RWPE2 (cell line): ENCODE data around the gene SOCS6.

Experiments
- ATAC-seq: fragments of 200-7000 bp; cut with Tn5 transposase; 3 replicates; pipeline ENCODE4 v1.9.1; 2021; ENCODE audit warnings: low read depth
- DNase-seq: peaks from one replicate; pipeline ENCODE4 v3.0.0-alpha.2; 2020; ENCODE audit warnings: low spot score
- H3K27ac ChIP-seq: fragments of 450-650 bp; 2 replicates; pipeline ENCODE4 v1.5.1; 2017; ENCODE audit warnings: mild to moderate bottlenecking; ENCODE audit not compliant: poor library complexity, severe bottlenecking
- H3K27me3 ChIP-seq: fragments of 250-450 bp; sonication (Bioruptor Pico); 2 replicates; pipeline ENCODE4 v1.5.1; 2021; ENCODE audit warnings: mild to moderate bottlenecking, moderate library complexity; ENCODE audit not compliant: insufficient read depth, poor library complexity, severe bottlenecking
- H3K36me3 ChIP-seq: fragments of 250-450 bp; sonication (Bioruptor Pico); 2 replicates; pipeline ENCODE4 v1.5.1; 2020; ENCODE audit warnings: low read depth, mild to moderate bottlenecking, moderate library complexity
- H3K4me1 ChIP-seq: fragments of 250-450 bp; sonication (Bioruptor Pico); 2 replicates; pipeline ENCODE4 v1.5.1; 2021; ENCODE audit warnings: mild to moderate bottlenecking, moderate library complexity; ENCODE audit not compliant: insufficient read depth, poor library complexity, severe bottlenecking
- H3K4me3 ChIP-seq: fragments of 250-450 bp; sonication (Bioruptor Pico); 2 replicates; pipeline ENCODE4 v1.5.1; 2021; ENCODE audit warnings: mild to moderate bottlenecking, moderate library complexity; ENCODE audit not compliant: severe bottlenecking
- H3K9me3 ChIP-seq: fragments of 250-450 bp; sonication (Bioruptor Pico); 2 replicates; pipeline ENCODE4 v1.5.1; 2021; ENCODE audit warnings: mild to moderate bottlenecking, moderate library complexity; ENCODE audit not compliant: severe bottlenecking
- CTCF ChIP-seq: fragments of 450-650 bp; IDR thresholded peaks from one replicate; pipeline ENCODE4 v1.5.1; 2017; ENCODE audit warnings: mild to moderate bottlenecking, moderate library complexity; ENCODE audit not compliant: poor library complexity, severe bottlenecking

Gene SOCS6

GRCh38 chr18:70261141-70261788 is 27.6 kb upstream of the SOCS6 start:
- no peak for ATAC-seq
- Histone ChIP-seq H3K27ac (no peak overlapping the region), H3K4me3 (no peak overlapping the region), H3K4me1 (no peaks in the 10 kb centered on the region), H3K9me3 (no peaks in the 10 kb centered on the region), H3K27me3 (no peaks in the 10 kb centered on the region), H3K36me3 (no peaks in the 10 kb centered on the region)
- TF ChIP-seq CTCF = no peak
- DNase-seq = no peak

- no peak for DNase-seq
- H3K4me3 ChIP-seq = no peak overlapping the region
- TF ChIP-seq CTCF = no peak
- H3K9me3 ChIP-seq = no peaks in the 10 kb centered on the region
- H3K27me3 ChIP-seq = no peaks in the 10 kb centered on the region
- no peaks in the 10 kb centered on the region for H3K36me3 ChIP-seq
- H3K27ac ChIP-seq = no peak overlapping the region
- no peak for ATAC-seq
- H3K4me1 ChIP-seq = no peaks in the 10 kb centered on the region
These were observed 25.5 kb upstream of the SOCS6 start for GRCh38 chr18:70263336-70263735.

GRCh38 chr18:70271742-70272141 is 17.1 kb upstream of the SOCS6 start:
- no peak for ATAC-seq
- Histone ChIP-seq H3K27ac (no peak overlapping the region), H3K36me3 (no peaks in the 10 kb centered on the region), H3K27me3 (no peaks in the 10 kb centered on the region), H3K4me1 (no peaks in the 10 kb centered on the region), H3K4me3 (no peak overlapping the region), H3K9me3 (no peaks in the 10 kb centered on the region)
- DNase-seq = no peak
- no peak for TF ChIP-seq CTCF

GRCh38 chr18:70273021-70273420 is 15.8 kb upstream of the SOCS6 start:
- Histone ChIP-seq H3K9me3 (no peaks in the 10 kb centered on the region), H3K36me3 (no peaks in the 10 kb centered on the region), H3K4me1 (no peaks in the 10 kb centered on the region), H3K27ac (no peak overlapping the region), H3K27me3 (no peaks in the 10 kb centered on the region), H3K4me3 (no peak overlapping the region)
- TF ChIP-seq CTCF = no peak
- DNase-seq = no peak
- no peak for ATAC-seq

GRCh38 chr18:70276416-70277191 is 12.2 kb upstream of the SOCS6 start:
- no peak for DNase-seq

More at GRCh38 chr18:70276416-70277191, 12.2 kb upstream of the SOCS6 start:
- ATAC-seq = no peak
- no peaks in the 10 kb centered on the region for H3K4me1 ChIP-seq
- no peak overlapping the region for H3K27ac ChIP-seq
- H3K4me3 ChIP-seq = no peak overlapping the region
- no peaks in the 10 kb centered on the region for H3K36me3 ChIP-seq
- H3K27me3 ChIP-seq = no peaks in the 10 kb centered on the region
- no peak for TF ChIP-seq CTCF
- H3K9me3 ChIP-seq = no peaks in the 10 kb centered on the region
